Measurements from ENCODE around the gene USP13. TPM values are rescaled to one million over a fixed set of nuclear protein-coding genes. Genes with fewer than 3 reads are reported as not detected.
A peak's percentile ranks its signal among the peaks of the same experiment; 100 is the strongest.

Gene USP13
- total RNA-seq, 2 experiments from 2014 or later = 4.3 to 4.8 TPM

- no peak for TF ChIP-seq CTCF (IDR thresholded peaks at IDR 0.05)
- CTCF ChIA-PET = interaction anchor here (0.6 kb wide), 1 partner anchor 508 kb away, joined by 3 read pairs; no protein-coding TSS in a partner anchor
These were observed 41.9 kb downstream of the USP13 start for GRCh38 chr3:179694731-179695130.

GRCh38 chr3:179695672-179696313 is 43.0 kb downstream of the USP13 start:
- ATAC-seq (ENCODE audit: poor library complexity) (no peak), DNase-seq (peak in 3 of 14 experiments; percentile 3 to 26 (median 21))
- Mint-ChIP-seq H3K27me3 (no peaks in the 10 kb centered on the region), H3K27ac (no peak overlapping the region), H3K9me3 (no peaks in the 10 kb centered on the region), H3K36me3 (ENCODE audit: low read depth) (peaks cover 41% of the 10 kb centered on the region), H3K4me1 (ENCODE audit: low read depth) (no peaks in the 10 kb centered on the region), H3K4me3 (no peak overlapping the region)
- Histone ChIP-seq H3K4me3 (ENCODE audit: low read length) (no peak overlapping the region), H3K27ac (ENCODE audit: low read depth in 1 of 2, low read length in 2 of 2) (no peak overlapping the region), H3K9me3 (ENCODE audit: control insufficient read depth in 1 of 2, insufficient read depth in 1 of 2, low read length in 2 of 2) (no peaks in the 10 kb centered on the region), H3K27me3 (ENCODE audit: control insufficient read depth in 1 of 2, insufficient read depth in 2 of 2, low read length in 2 of 2) (no peaks in the 10 kb centered on the region), H3K4me1 (ENCODE audit: insufficient read depth, low read length) (no peaks in the 10 kb centered on the region), H3K36me3 (ENCODE audit: insufficient read depth, low read length) (no peaks in the 10 kb centered on the region)
- ChIA-PET CTCF (interaction anchor here (0.6 kb wide), 1 partner anchor 23 kb away, joined by 3 read pairs; no protein-coding TSS in a partner anchor), POLR2A (no interaction called here)
- intact Hi-C loops (cut with DNase I, micrococcal nuclease) = no loop called here
- TF ChIP-seq CTCF (IDR thresholded peaks at IDR 0.05) = no peak

More at GRCh38 chr3:179694731-179695130, 41.9 kb downstream of the USP13 start:
- no peak overlapping the region for H3K27ac Mint-ChIP-seq
- intact Hi-C loops (cut with DNase I, micrococcal nuclease) = no loop called here
- ATAC-seq (ENCODE audit: poor library complexity) = no peak
- H3K4me1 Mint-ChIP-seq (ENCODE audit: low read depth) = no peaks in the 10 kb centered on the region
- H3K9me3 Mint-ChIP-seq = no peaks in the 10 kb centered on the region
- H3K9me3 ChIP-seq (ENCODE audit: control insufficient read depth in 1 of 2, insufficient read depth in 1 of 2, low read length in 2 of 2) = no peaks in the 10 kb centered on the region
- H3K27me3 ChIP-seq (ENCODE audit: control insufficient read depth in 1 of 2, insufficient read depth in 2 of 2, low read length in 2 of 2) = no peaks in the 10 kb centered on the region
- H3K36me3 Mint-ChIP-seq (ENCODE audit: low read depth) = peaks cover 38% of the 10 kb centered on the region
- no peak overlapping the region for H3K4me3 ChIP-seq (ENCODE audit: low read length)
- no peak overlapping the region for H3K27ac ChIP-seq (ENCODE audit: low read depth in 1 of 2, low read length in 2 of 2)
- no peak overlapping the region for H3K4me3 Mint-ChIP-seq
- no peaks in the 10 kb centered on the region for H3K27me3 Mint-ChIP-seq
- no peak for DNase-seq
- POLR2A ChIA-PET = no interaction called here
- H3K36me3 ChIP-seq (ENCODE audit: insufficient read depth, low read length) = no peaks in the 10 kb centered on the region
- no peaks in the 10 kb centered on the region for H3K4me1 ChIP-seq (ENCODE audit: insufficient read depth, low read length)

DNA sequence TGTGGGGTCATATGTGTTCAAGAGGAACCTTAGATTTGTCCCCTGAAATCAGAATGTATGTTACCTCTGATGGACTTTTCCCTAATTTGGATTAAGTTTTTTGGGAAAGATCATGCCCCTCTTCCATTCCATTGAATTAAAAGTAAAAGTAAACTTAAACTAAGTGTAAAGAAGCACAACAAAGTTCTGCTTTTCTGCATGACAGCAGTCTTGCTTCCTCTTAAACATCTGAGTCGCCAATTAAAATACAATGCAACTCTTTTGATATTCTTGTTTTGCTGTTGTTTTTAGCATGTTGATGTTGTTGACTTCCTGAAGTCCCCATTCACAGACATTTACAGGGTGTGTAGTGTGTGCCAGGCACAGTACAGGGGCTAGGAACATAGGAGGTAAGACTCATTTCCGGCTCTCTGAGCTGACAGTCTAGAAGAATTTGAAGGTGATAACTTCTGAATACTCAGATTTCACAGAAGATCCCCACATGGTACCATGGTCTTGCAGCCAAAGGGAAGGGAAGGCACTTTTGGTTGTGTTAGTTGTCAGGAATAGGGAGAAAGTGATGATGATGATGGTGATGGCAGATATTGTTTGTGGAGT is 45.0 kb downstream of the USP13 start:
- no peaks in the 10 kb centered on the region for H3K4me1 ChIP-seq (ENCODE audit: insufficient read depth, low read length)
- no peak overlapping the region for H3K4me3 Mint-ChIP-seq
- TF ChIP-seq CTCF (IDR thresholded peaks at IDR 0.05) = no peak
- DNase-seq = no peak
- no peaks in the 10 kb centered on the region for H3K9me3 Mint-ChIP-seq
- H3K4me1 Mint-ChIP-seq (ENCODE audit: low read depth) = no peaks in the 10 kb centered on the region
- H3K4me3 ChIP-seq (ENCODE audit: low read length) = no peak overlapping the region
- no peaks in the 10 kb centered on the region for H3K27me3 ChIP-seq (ENCODE audit: control insufficient read depth in 1 of 2, insufficient read depth in 2 of 2, low read length in 2 of 2)
- ATAC-seq (ENCODE audit: poor library complexity) = no peak
- ChIA-PET POLR2A (no interaction called here), CTCF (no interaction called here)
- H3K27ac Mint-ChIP-seq = peak overlapping the region; percentile 18
- no peaks in the 10 kb centered on the region for H3K36me3 ChIP-seq (ENCODE audit: insufficient read depth, low read length)
- H3K27ac ChIP-seq (ENCODE audit: low read depth in 1 of 2, low read length in 2 of 2) = no peak overlapping the region
- intact Hi-C loops (cut with DNase I, micrococcal nuclease) = no loop called here
- H3K36me3 Mint-ChIP-seq (ENCODE audit: low read depth) = peaks cover 37% of the 10 kb centered on the region
- H3K9me3 ChIP-seq (ENCODE audit: control insufficient read depth in 1 of 2, insufficient read depth in 1 of 2, low read length in 2 of 2) = no peaks in the 10 kb centered on the region
- H3K27me3 Mint-ChIP-seq = no peaks in the 10 kb centered on the region

All from CD4-positive, alpha-beta T cell (primary cell).